GM23338 (cell line): ENCODE data around the gene SESN1. TPM values are rescaled to one million over a fixed set of nuclear protein-coding genes. Genes with fewer than 3 reads are reported as not detected.

Experiments used
- ATAC-seq: fragments of 200-7000 bp; cut with Tn5 transposase; 3 replicates; pipeline ENCODE4 v1.9.1; 2020
- DNase-seq: peaks from one replicate; pipeline ENCODE4 v3.0.0-alpha.2; 2015; ENCODE audit warnings: low spot score
- H2AFZ ChIP-seq: fragments of 200-600 bp; sonication (generic); 2 replicates; pipeline ENCODE4 v1.8.0; 2016; ENCODE audit warnings: antibody characterized with exemption, mild to moderate bottlenecking, moderate library complexity
- H3F3A ChIP-seq: fragments of 200-600 bp; sonication (generic); replicated peaks from 2 replicates; pipeline ENCODE4 v1.8.0; 2017; ENCODE audit warnings: antibody characterized with exemption, mixed run types, low read depth
- H3K27ac ChIP-seq: fragments of 200-600 bp; sonication (generic); 2 replicates; pipeline ENCODE4 v1.6.1; 2016; ENCODE audit warnings: low read depth
- H3K27me3 ChIP-seq: fragments of 200-600 bp; sonication (generic); 2 replicates; pipeline ENCODE4 v1.8.0; 2016; ENCODE audit warnings: mild to moderate bottlenecking, mixed run types, moderate library complexity; ENCODE audit not compliant: insufficient read depth
- H3K36me3 ChIP-seq: fragments of 200-600 bp; sonication (generic); 2 replicates; pipeline ENCODE4 v1.8.0; 2016; ENCODE audit warnings: mild to moderate bottlenecking; ENCODE audit not compliant: insufficient read depth
- H3K4me1 ChIP-seq: fragments of 200-600 bp; sonication (generic); 2 replicates; pipeline ENCODE4 v1.8.0; 2016; ENCODE audit warnings: mild to moderate bottlenecking, moderate library complexity; ENCODE audit not compliant: insufficient read depth
- H3K4me2 ChIP-seq: fragments of 200-600 bp; sonication (generic); 2 replicates; pipeline ENCODE4 v1.7.1; 2017; ENCODE audit warnings: mixed run types
- H3K4me3 ChIP-seq: fragments of 200-600 bp; sonication (generic); 2 replicates; pipeline ENCODE4 v1.6.1; 2016; ENCODE audit warnings: mixed run types
- H3K79me2 ChIP-seq: fragments of 200-600 bp; sonication (generic); replicated peaks from 2 replicates; pipeline ENCODE4 v1.8.0; 2017; ENCODE audit warnings: mild to moderate bottlenecking; ENCODE audit not compliant: insufficient read depth
- H3K9me2 ChIP-seq: fragments of 200-600 bp; sonication (generic); 2 replicates; pipeline ENCODE4 v1.8.0; 2017; ENCODE audit not compliant: insufficient read depth
- H4K20me1 ChIP-seq: fragments of 200-600 bp; sonication (generic); replicated peaks from 2 replicates; pipeline ENCODE4 v1.8.0; 2017; ENCODE audit warnings: mild to moderate bottlenecking; ENCODE audit not compliant: insufficient read depth
- H3K27ac Mint-ChIP-seq: 2 replicates; pipeline ENCODE4 v1.8.0; 2020; ENCODE audit warnings: inconsistent platforms, mild to moderate bottlenecking, moderate library complexity, mixed read lengths
- H3K27me3 Mint-ChIP-seq: 3 replicates; pipeline ENCODE4 v1.8.0; 2022; ENCODE audit warnings: low read depth, mild to moderate bottlenecking, moderate library complexity, mixed read lengths, inconsistent platforms; ENCODE audit not compliant: insufficient read depth, poor library complexity
- H3K36me3 Mint-ChIP-seq: 3 replicates; pipeline ENCODE4 v1.8.0; 2021; ENCODE audit warnings: low read depth, mild to moderate bottlenecking, inconsistent platforms, moderate library complexity, mixed read lengths
- H3K4me1 Mint-ChIP-seq: 3 replicates; pipeline ENCODE4 v1.8.0; 2020; ENCODE audit warnings: mild to moderate bottlenecking, inconsistent platforms, mixed read lengths
- H3K4me3 Mint-ChIP-seq: 3 replicates; pipeline ENCODE4 v1.8.0; 2021; ENCODE audit warnings: moderate library complexity, mild to moderate bottlenecking, inconsistent platforms, mixed read lengths
- H3K9me3 Mint-ChIP-seq: 3 replicates; pipeline ENCODE4 v1.8.0; 2020; ENCODE audit warnings: moderate library complexity, mild to moderate bottlenecking, inconsistent platforms, mixed read lengths
- CREB1 ChIP-seq: fragments of 250-450 bp; sonication (Bioruptor Pico); IDR thresholded peaks from 2 replicates; pipeline ENCODE4 v1.5.0; 2020; ENCODE audit warnings: low read depth, mild to moderate bottlenecking, moderate library complexity
- CTCF ChIP-seq, 2 experiments: fragments of 200-600 bp in 1 of 2; sonication (generic) in 1 of 2; conservative IDR thresholded peaks; 2 replicates each; pipeline versions ENCODE4 v1.5.1 to v1.6.1; 2016 to 2017; ENCODE audit warnings: antibody characterized with exemption in 2 of 2, low read depth in 2 of 2, mild to moderate bottlenecking in 2 of 2, moderate library complexity in 1 of 2
- EZH2 ChIP-seq: fragments of 200-600 bp; sonication (generic); IDR thresholded peaks from one replicate; pipeline ENCODE4 v1.8.0; 2017; ENCODE audit warnings: antibody characterized with exemption, mild to moderate bottlenecking, low read depth; ENCODE audit not compliant: unreplicated experiment
- EZH2phosphoT487 ChIP-seq: fragments of 200-600 bp; sonication (generic); IDR thresholded peaks from one replicate; pipeline ENCODE4 v1.8.1; 2018; ENCODE audit warnings: antibody characterized with exemption; ENCODE audit not compliant: unreplicated experiment
- JUNB ChIP-seq: IDR thresholded peaks from one replicate; pipeline ENCODE4 v1.6.1; 2016; ENCODE audit warnings: antibody characterized with exemption; ENCODE audit not compliant: unreplicated experiment
- NANOG ChIP-seq: IDR thresholded peaks from 2 replicates; pipeline ENCODE4 v1.6.1; 2016; ENCODE audit warnings: antibody characterized with exemption, borderline replicate concordance
- POLR2AphosphoS5 ChIP-seq: IDR thresholded peaks from 2 replicates; pipeline ENCODE4 v1.6.1; 2016; ENCODE audit warnings: antibody characterized with exemption, low read depth
- REST ChIP-seq: IDR thresholded peaks from one replicate; pipeline ENCODE4 v1.6.1; 2018; ENCODE audit warnings: antibody characterized with exemption; ENCODE audit not compliant: unreplicated experiment
- STAT1 ChIP-seq: IDR thresholded peaks from one replicate; pipeline ENCODE4 v1.6.1; 2016; ENCODE audit warnings: antibody characterized with exemption; ENCODE audit not compliant: unreplicated experiment
- ZNF114 ChIP-seq: fragments of 250-450 bp; sonication (Bioruptor Pico); IDR thresholded peaks from 2 replicates; pipeline ENCODE4 v1.5.0; 2020; ENCODE audit warnings: mild to moderate bottlenecking, moderate library complexity
- ZNF331 ChIP-seq: fragments of 250-450 bp; sonication (Bioruptor Pico); IDR thresholded peaks from 2 replicates; pipeline ENCODE4 v1.5.0; 2020; ENCODE audit warnings: low read depth, mild to moderate bottlenecking, moderate library complexity
- polyA plus RNA-seq: library from polyadenylated mRNA; unstranded; fragments of >200 nt; fragmentation: Nextera tagmentation; extraction: Ambion mirVana; gene quantifications from 2 replicates; pipeline ENCODE4 v1.2.1, GENCODE V29; 2016
- total RNA-seq: library from RNA; depleted of rRNA; stranded (reverse); fragments of >200 nt; shearing (Covaris generic); gene quantifications from 2 replicates; pipeline ENCODE4 v1.2.3, GENCODE V29; 2014
- TF ChIP-seq, protein P1 (sequence below): IDR thresholded peaks from 2 replicates; pipeline ENCODE4 v1.6.1; 2016; ENCODE audit warnings: antibody characterized with exemption
- TF ChIP-seq, protein P2 (sequence below): fragments of 250-450 bp; sonication (Bioruptor Pico); IDR thresholded peaks from 2 replicates; pipeline ENCODE4 v1.5.0; 2020; ENCODE audit warnings: mild to moderate bottlenecking, moderate library complexity

Gene SESN1
- total and polyA plus RNA-seq, 2 experiments from 2014 or later: 26.2 to 36.4 TPM

DNA sequence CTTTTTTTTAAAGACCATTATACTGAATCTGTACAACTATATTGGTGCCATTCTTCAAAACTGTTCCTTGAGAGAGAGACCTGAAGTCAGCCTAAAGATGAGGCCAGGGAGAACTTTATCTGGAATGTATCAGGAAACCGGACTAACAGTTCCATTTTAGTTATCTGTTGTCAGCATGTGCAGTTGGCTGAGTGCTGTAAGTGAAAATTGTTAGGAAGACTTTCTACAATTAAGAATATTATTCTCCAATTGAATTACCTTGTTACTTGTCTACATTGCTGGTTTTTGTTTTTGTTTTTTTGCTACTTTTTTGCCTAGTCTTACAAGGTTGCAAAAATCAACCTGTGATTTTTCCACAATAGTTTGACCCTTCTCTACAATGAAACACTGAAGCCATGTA, 8.1 kb upstream of the SESN1 start:
- DNase-seq: no peak
- no peak for ATAC-seq
- Histone ChIP-seq H3K4me3 (no peak overlapping the region), H3K27ac (no peak overlapping the region), H2AFZ (no peak overlapping the region), H3K27me3 (no peaks in the 10 kb centered on the region), H4K20me1 (0 out of 2 replicates have a peak, but pooled peaks cover 5% of the 10 kb centered on the region), H3K4me1 (no peaks in the 10 kb centered on the region), H3F3A (no peaks in the 10 kb centered on the region), H3K4me2 (no peak overlapping the region), H3K9me2 (no peaks in the 10 kb centered on the region), H3K79me2 (no peaks in the 10 kb centered on the region), H3K36me3 (no peaks in the 10 kb centered on the region)
- H3K4me3 Mint-ChIP-seq: no peak overlapping the region
- TF ChIP-seq EZH2: no peak
- TF ChIP-seq CTCF (conservative IDR thresholded peaks at IDR 0.05; ENCODE audit: low read depth in 2 of 2): no peak
- no peak for TF ChIP-seq ZNF331
- TF ChIP-seq ZNF114 (CRISPR knock-in tag): no peak
- TF ChIP-seq, protein P1, sequence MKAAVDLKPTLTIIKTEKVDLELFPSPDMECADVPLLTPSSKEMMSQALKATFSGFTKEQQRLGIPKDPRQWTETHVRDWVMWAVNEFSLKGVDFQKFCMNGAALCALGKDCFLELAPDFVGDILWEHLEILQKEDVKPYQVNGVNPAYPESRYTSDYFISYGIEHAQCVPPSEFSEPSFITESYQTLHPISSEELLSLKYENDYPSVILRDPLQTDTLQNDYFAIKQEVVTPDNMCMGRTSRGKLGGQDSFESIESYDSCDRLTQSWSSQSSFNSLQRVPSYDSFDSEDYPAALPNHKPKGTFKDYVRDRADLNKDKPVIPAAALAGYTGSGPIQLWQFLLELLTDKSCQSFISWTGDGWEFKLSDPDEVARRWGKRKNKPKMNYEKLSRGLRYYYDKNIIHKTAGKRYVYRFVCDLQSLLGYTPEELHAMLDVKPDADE: no peak
- TF ChIP-seq NANOG: no peak
- TF ChIP-seq POLR2AphosphoS5: no peak
- no peak for TF ChIP-seq CREB1 (CRISPR knock-in tag)
- TF ChIP-seq, protein P2, sequence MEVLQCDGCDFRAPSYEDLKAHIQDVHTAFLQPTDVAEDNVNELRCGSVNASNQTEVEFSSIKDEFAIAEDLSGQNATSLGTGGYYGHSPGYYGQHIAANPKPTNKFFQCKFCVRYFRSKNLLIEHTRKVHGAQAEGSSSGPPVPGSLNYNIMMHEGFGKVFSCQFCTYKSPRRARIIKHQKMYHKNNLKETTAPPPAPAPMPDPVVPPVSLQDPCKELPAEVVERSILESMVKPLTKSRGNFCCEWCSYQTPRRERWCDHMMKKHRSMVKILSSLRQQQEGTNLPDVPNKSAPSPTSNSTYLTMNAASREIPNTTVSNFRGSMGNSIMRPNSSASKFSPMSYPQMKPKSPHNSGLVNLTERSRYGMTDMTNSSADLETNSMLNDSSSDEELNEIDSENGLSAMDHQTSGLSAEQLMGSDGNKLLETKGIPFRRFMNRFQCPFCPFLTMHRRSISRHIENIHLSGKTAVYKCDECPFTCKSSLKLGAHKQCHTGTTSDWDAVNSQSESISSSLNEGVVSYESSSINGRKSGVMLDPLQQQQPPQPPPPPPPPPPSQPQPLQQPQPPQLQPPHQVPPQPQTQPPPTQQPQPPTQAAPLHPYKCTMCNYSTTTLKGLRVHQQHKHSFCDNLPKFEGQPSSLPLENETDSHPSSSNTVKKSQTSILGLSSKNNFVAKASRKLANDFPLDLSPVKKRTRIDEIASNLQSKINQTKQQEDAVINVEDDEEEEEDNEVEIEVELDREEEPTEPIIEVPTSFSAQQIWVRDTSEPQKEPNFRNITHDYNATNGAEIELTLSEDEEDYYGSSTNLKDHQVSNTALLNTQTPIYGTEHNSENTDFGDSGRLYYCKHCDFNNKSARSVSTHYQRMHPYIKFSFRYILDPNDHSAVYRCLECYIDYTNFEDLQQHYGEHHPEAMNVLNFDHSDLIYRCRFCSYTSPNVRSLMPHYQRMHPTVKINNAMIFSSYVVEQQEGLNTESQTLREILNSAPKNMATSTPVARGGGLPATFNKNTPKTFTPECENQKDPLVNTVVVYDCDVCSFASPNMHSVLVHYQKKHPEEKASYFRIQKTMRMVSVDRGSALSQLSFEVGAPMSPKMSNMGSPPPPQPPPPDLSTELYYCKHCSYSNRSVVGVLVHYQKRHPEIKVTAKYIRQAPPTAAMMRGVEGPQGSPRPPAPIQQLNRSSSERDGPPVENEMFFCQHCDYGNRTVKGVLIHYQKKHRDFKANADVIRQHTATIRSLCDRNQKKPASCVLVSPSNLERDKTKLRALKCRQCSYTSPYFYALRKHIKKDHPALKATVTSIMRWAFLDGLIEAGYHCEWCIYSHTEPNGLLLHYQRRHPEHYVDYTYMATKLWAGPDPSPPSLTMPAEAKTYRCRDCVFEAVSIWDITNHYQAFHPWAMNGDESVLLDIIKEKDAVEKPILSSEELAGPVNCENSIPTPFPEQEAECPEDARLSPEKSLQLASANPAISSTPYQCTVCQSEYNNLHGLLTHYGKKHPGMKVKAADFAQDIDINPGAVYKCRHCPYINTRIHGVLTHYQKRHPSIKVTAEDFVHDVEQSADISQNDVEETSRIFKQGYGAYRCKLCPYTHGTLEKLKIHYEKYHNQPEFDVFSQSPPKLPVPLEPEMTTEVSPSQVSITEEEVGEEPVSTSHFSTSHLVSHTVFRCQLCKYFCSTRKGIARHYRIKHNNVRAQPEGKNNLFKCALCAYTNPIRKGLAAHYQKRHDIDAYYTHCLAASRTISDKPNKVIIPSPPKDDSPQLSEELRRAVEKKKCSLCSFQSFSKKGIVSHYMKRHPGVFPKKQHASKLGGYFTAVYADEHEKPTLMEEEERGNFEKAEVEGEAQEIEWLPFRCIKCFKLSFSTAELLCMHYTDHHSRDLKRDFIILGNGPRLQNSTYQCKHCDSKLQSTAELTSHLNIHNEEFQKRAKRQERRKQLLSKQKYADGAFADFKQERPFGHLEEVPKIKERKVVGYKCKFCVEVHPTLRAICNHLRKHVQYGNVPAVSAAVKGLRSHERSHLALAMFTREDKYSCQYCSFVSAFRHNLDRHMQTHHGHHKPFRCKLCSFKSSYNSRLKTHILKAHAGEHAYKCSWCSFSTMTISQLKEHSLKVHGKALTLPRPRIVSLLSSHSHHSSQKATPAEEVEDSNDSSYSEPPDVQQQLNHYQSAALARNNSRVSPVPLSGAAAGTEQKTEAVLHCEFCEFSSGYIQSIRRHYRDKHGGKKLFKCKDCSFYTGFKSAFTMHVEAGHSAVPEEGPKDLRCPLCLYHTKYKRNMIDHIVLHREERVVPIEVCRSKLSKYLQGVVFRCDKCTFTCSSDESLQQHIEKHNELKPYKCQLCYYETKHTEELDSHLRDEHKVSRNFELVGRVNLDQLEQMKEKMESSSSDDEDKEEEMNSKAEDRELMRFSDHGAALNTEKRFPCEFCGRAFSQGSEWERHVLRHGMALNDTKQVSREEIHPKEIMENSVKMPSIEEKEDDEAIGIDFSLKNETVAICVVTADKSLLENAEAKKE (CRISPR knock-in tag): no peak
- TF ChIP-seq REST: no peak
- TF ChIP-seq STAT1: no peak
- no peak for TF ChIP-seq EZH2phosphoT487
- TF ChIP-seq JUNB: no peak
- H3K9me3 Mint-ChIP-seq: no peaks in the 10 kb centered on the region
- H3K36me3 Mint-ChIP-seq: no peaks in the 10 kb centered on the region
- no peaks in the 10 kb centered on the region for H3K27me3 Mint-ChIP-seq
- no peaks in the 10 kb centered on the region for H3K4me1 Mint-ChIP-seq
- H3K27ac Mint-ChIP-seq: no peak overlapping the region
